Amniotic epithelial cell (primary cell): ENCODE results near the gene GPC1.

Experiments used
- DNase-seq: peaks from one replicate; pipeline ENCODE4 v3.0.0-alpha.2; 2010; ENCODE audit warnings: low read depth

Gene GPC1

GRCh38 chr2:240457223-240458043 is 22.0 kb downstream of the GPC1 start:
- no peak for DNase-seq

DNA sequence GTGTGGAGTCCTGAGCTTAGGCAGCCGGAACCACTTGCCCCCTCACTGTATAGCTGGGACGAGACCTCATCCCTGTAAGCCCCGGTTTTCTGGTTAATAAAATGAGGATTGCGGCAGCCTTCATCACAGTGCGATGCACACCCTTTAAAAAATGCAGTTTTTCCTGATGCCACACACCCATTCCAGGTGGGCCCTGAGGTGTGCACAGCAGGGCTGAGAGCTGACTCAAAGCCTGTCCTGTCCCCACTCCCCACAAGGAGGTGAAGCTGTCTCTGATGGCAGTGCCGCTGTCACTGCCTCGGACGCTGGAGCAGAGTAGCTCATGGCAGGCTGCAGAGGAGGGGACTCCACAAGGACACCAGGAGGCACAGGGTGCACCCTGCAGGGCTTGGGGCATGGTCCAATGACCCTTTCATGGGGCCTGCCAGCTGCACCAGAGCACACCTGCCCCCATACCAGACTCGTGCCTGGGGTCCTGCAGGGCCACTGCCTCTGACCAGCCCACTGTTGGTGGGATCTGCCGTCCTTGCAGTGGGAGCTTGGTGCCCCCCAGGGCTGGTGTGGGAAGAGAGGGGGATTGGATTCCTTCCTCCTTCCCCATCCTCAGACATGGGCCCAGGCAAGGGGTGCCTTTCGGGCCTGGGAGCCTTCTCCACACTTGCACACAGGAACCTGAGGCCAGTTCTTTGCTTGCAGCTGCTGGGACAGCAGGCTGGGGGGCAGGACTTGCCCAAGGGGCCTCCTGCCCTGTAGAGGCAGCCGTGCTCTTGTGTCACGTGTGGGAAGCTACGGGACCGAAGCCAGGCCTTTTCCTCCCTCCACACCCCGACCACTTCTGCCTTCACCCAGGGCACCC is 22.8 kb downstream of the GPC1 start:
- DNase-seq, result no peak

- DNase-seq, result no peak
Measured at GRCh38 chr2:240458900-240459391, 23.5 kb downstream of the GPC1 start.

DNA sequence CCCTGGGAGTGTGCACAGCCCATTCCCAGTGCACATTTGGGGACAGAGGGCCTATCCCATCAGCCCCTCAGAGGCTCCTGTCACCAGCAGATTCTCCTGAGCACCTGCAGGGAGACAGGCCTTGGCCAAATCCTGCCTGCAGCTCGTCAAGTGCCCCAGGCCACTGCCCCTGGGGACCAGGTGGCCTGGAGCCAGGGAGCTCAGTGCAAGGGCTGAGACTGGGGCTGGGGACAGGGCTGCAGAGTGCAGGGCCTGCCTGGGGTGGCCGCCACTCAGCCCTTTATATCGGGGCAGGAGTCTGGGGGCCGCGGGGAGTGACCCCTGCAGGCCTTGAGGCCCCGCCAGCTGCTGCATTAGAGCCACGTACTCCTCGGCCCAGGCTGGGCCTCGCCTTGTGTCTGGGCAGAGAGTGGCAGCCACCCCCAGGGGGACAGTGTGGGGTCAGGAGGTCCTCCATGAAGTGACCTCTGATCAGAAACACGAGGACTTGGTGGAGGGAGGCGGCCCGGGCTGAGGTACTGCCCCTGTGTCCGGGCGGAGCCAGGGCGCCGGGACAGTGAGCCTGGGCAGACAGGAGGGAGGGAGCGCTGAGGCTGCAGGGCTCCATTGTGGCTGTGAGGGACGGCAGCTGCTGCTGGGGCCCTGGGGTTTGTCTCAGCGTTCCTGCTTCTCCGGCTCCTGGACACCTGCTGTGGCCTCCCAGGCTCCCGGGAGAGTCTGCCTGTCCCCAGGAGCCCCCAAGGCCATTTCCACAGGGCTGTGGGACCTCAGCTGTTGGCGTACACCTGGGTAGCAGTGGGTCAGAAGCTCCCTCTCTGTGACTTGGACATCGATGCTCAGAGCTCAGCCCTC is 24.2 kb downstream of the GPC1 start:
- no peak for DNase-seq

DNA sequence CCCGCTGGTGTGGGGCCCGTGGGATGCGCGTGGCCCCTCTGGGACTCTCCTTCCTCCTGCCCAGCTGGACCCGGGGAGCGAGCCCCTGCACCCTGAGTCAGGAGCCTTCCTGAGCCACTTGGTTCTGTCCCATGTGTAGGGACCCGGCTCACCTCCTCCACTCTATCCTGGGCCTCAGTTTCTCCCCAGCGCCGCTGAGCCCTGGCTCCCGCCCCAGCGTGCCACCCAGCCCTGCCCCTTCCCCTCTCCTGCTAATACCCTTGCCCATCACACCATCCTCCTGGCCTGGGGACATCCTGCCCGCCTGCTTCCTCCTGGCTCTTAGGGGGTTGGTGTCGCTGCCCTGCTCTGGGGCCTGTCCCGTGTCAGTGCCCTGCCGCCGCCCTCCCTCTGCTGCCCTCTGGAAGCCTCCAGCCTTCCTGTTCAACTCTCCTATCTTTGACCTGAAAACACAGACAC is 24.8 kb downstream of the GPC1 start:
- no peak for DNase-seq

DNA sequence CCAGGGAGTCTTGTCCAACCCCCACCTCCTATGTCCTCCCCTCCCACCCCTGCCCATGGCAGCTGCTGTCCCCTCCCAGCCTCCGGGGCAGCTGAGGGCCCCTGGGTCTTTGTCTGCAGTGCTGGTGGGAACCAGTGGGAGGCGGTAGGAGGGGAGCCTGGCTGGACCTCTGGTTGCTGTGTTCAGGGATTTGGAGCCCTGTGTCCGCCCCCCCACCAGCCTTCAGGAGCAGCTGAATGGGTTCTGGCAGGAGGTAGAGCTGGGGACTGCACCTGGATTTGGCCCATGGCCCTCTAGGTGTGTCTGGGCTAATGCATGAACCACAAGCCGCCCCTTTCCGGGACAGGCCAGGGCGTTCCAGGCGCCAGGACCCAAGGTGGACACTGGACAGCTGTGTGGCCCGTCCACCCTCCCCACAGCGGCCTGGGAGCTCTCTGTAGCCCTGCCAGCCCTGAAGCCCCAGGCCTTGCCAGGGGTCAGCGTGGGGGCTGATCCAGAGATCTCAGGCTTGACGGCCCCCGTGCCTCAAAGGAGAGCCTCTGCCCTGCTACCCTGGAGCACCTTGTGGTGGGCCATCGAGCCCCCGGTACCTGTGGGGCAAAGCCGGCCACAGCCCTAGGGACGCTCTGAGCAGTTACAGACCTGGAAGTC is 25.4 kb downstream of the GPC1 start:
- DNase-seq, result no peak

DNA sequence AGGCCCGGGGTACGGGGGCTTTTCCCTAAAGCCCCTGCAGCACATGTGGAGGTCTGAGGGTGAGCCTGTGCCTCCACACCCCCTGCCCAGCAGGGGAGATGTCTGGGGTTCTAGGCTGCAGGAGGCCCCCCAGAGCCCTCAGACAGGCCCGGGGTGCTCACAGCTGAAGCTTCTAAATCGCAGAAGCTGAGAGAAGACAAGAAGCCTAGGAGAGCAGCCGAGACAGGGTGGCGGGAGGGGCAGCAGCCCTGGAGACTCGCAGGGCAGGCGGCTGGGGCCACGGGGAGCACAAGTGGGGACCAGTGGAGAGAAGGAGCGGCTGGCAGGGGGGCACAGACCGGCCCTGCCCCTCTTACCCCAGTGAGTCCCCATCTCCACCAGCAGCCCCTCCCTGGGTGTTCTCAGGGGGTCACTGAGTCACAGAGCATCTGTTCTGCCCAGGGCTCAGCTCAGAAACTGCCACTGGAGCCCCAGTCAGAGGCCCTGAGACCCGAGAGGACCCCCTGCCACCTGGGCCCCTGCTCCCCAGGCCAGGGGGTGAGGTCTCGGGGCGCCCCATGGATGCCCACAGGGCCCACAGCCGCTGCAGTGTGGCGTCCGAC is 26.1 kb downstream of the GPC1 start:
- no peak for DNase-seq

DNA sequence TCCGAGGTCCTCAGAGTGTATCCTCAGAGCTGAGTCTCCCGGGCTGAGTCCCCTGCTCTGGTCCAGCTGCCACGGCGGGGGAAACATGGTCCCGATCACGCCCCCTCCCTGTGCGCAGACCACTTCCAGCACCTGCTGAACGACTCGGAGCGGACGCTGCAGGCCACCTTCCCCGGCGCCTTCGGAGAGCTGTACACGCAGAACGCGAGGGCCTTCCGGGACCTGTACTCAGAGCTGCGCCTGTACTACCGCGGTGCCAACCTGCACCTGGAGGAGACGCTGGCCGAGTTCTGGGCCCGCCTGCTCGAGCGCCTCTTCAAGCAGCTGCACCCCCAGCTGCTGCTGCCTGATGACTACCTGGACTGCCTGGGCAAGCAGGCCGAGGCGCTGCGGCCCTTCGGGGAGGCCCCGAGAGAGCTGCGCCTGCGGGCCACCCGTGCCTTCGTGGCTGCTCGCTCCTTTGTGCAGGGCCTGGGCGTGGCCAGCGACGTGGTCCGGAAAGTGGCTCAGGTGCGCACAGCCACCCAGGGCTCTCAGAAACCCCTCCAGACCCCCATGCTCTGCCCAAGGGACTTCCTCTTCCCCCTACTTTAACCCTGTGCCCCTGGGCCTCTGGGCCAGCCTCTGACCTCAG is 26.7 kb downstream of the GPC1 start:
- no peak for DNase-seq

DNA sequence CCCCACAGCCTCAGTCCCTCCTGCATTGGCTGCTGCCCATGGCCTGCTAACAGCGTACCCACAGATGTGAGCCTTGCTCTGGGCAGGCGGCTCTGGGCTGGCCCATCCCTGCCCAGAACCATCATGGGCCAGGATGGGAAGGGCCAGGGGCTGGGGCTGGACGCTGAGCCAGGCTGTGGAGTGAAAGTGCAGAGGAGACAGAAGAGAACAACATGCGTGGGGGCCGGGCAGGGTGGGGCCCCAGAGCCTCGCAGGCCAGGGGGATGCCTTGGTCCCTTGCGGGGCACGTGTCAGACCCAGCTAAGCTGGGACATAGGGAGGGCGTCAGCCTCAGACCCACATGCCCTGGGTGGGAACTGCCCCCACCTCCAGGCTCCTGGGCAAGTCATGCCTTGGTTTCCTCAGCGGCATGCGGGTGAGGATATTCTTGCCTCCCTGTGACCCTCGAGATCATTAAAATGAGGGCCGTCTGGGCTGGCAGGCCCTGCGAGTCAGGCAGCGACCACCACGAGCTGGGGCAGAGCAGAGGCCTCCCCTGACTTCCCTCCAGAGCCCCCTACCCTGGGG is 27.3 kb downstream of the GPC1 start:
- DNase-seq, result no peak

DNA sequence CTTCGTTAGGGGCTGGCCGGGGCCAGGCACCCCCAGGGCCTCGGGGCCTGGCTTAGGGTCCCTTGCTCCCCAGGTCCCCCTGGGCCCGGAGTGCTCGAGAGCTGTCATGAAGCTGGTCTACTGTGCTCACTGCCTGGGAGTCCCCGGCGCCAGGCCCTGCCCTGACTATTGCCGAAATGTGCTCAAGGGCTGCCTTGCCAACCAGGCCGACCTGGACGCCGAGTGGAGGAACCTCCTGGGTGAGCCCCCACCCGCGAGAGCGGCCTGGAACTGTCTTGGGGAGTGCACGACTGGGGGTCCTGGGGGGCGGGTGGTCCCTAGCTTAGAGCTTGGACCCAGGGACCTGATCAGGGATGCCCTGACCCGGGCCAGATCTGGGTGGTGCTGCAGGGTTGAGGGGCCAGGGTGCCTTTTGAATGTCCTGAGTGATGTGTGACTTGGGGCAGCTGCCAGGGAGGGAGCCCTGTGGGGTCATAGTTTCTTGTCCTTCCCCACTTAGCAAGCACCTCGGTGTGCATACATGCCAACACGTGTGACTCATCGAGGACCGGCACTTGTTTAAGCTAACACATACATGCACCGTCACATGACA is 27.9 kb downstream of the GPC1 start:
- no peak for DNase-seq

GRCh38 chr2:240463866-240464481 is 28.5 kb downstream of the GPC1 start:
- no peak for DNase-seq

GRCh38 chr2:240464514-240465241 is 29.2 kb downstream of the GPC1 start:
- DNase-seq, result no peak

GRCh38 chr2:240465268-240465764 is 29.9 kb downstream of the GPC1 start:
- DNase-seq, result no peak

DNA sequence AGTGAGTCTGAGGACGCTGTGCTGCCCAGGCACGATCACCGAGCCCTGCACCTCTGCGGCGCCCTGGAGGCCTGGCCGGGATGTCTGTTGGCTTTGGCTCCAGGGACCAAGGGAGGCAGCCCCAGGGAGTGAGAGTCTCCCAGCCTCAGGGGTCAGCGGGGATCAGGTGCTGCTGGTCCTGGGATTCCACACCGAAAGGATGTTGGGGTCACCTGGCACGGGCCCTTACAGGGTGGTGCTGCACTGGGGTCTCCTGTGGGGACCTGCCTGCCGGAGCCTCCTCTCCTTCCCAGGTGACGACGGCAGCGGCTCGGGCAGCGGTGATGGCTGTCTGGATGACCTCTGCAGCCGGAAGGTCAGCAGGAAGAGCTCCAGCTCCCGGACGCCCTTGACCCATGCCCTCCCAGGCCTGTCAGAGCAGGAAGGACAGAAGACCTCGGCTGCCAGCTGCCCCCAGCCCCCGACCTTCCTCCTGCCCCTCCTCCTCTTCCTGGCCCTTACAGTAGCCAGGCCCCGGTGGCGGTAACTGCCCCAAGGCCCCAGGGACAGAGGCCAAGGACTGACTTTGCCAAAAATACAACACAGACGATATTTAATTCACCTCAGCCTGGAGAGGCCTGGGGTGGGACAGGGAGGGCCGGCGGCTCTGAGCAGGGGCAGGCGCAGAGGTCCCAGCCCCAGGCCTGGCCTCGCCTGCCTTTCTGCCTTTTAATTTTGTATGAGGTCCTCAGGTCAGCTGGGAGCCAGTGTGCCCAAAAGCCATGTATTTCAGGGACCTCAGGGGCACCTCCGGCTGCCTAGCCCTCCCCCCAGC is 30.5 kb downstream of the GPC1 start:
- DNase-seq, result no peak

- DNase-seq, result no peak
Measured at GRCh38 chr2:240466579-240467148, 31.2 kb downstream of the GPC1 start.

DNA sequence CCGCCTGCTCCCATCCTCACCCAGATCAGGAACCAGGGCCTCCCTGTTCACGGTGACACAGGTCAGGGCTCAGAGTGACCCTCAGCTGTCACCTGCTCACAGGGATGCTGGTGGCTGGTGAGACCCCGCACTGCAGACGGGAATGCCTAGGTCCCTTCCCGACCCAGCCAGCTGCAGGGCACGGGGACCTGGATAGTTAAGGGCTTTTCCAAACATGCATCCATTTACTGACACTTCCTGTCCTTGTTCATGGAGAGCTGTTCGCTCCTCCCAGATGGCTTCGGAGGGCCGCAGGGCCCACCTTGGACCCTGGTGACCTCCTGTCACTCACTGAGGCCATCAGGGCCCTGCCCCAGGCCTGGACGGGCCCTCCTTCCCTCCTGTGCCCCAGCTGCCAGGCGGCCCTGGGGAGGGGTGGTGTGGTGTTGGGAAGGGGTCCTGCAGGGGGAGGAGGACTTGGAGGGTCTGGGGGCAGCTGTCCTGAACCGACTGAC is 31.7 kb downstream of the GPC1 start:
- no peak for DNase-seq

GRCh38 chr2:240467659-240468302 is 32.3 kb downstream of the GPC1 start:
- no peak for DNase-seq
